Endothelial cell of umbilical vein (primary cell): ENCODE results near the gene ATP12A. TPM values are rescaled to one million over a fixed set of nuclear protein-coding genes. Genes with fewer than 3 reads are reported as not detected.

ENCODE experiments used
- BruUV-seq: library from RNA; stranded (reverse); fragments of 400-500 nt; replicated peaks from 2 replicates; lab custom pipeline; 2021; lab: Mats Ljungman, UMichigan
- CTCF ChIA-PET: fragments of 300-600, 350-600 bp; sonication (Branson Sonifier 250); formaldehyde crosslinking; loops from one replicate; lab custom pipeline; 2021; ENCODE audit warnings: antibody characterized with exemption, inconsistent platforms; lab: Charles Lee
- POLR2A ChIA-PET: fragments of 300-600, 350-600 bp; sonication (Branson Sonifier 250); formaldehyde crosslinking; loops from one replicate; lab custom pipeline; 2021; ENCODE audit warnings: antibody characterized with exemption, inconsistent platforms; lab: Charles Lee
- DNase-seq: peaks from one replicate; pipeline ENCODE4 v3.0.0-alpha.2; 2011; ENCODE audit warnings: low read depth, low spot score
- FAIRE-seq: peaks from 2 replicates; lab custom pipeline; 2011; peaks lifted over from hg19 to GRCh38; lab: Jason Lieb, UNC
- H2AFZ ChIP-seq: 2 replicates; pipeline ENCODE4 v1.6.0; 2012; ENCODE audit warnings: low read depth, low read length, control low read depth, inconsistent platforms
- H3K27ac ChIP-seq: 2 replicates; pipeline ENCODE4 v1.5.1; 2011; ENCODE audit warnings: low read depth, mild to moderate bottlenecking, control low read depth, low read length, moderate library complexity; ENCODE audit not compliant: insufficient read depth
- H3K27me3 ChIP-seq, 2 experiments: 2 replicates each; pipeline versions ENCODE4 v1.6.0 to v1.6.1; 2011; ENCODE audit warnings: low read length in 2 of 2, mixed read lengths in 1 of 2; ENCODE audit not compliant: control insufficient read depth in 2 of 2, insufficient read depth in 2 of 2
- H3K36me3 ChIP-seq, 2 experiments: 2 replicates in 1 of 2; 3 replicates in 1 of 2; pipeline ENCODE4 v1.5.1; 2011; ENCODE audit warnings: low read length in 2 of 2, mild to moderate bottlenecking in 1 of 2, moderate library complexity in 1 of 2; ENCODE audit not compliant: control insufficient read depth in 2 of 2, insufficient read depth in 2 of 2; ENCODE audit errors: extremely low read depth in 1 of 2
- H3K4me1 ChIP-seq: 3 replicates; pipeline ENCODE4 v1.5.1; 2011; ENCODE audit warnings: mild to moderate bottlenecking, low read length; ENCODE audit not compliant: control insufficient read depth, insufficient read depth; ENCODE audit errors: extremely low read depth
- H3K4me2 ChIP-seq: 2 replicates; pipeline ENCODE4 v1.6.1; 2011; ENCODE audit warnings: low read length, control low read depth, mixed read lengths; ENCODE audit not compliant: insufficient read depth
- H3K4me3 ChIP-seq, 3 experiments: fragments of 200-600 bp in 1 of 3; sonication (generic), shearing (Covaris generic) in 1 of 3; replicated peaks in 1 of 3; 2 replicates each; pipeline ENCODE4 v1.5.1; 2011 to 2016; ENCODE audit warnings: control low read depth in 3 of 3, low read length in 3 of 3, mild to moderate bottlenecking in 2 of 3, inconsistent platforms in 1 of 3, low read depth in 1 of 3, moderate library complexity in 1 of 3; ENCODE audit not compliant: insufficient read depth in 1 of 3
- H3K79me2 ChIP-seq: 2 replicates; pipeline ENCODE4 v1.6.0; 2012; ENCODE audit warnings: low read length, inconsistent platforms; ENCODE audit not compliant: control insufficient read depth, insufficient read depth
- H3K9ac ChIP-seq: replicated peaks from 2 replicates; pipeline ENCODE3; 2011; ENCODE audit warnings: low read length, control low read depth; ENCODE audit not compliant: insufficient read depth; ENCODE audit errors: extremely low read depth
- H3K9me1 ChIP-seq: replicated peaks from 3 replicates; pipeline ENCODE4 v1.6.0; 2011; ENCODE audit warnings: mild to moderate bottlenecking, low read length; ENCODE audit not compliant: control insufficient read depth, insufficient read depth; ENCODE audit errors: extremely low read depth
- H3K9me3 ChIP-seq: replicated peaks from 2 replicates; pipeline ENCODE4 v1.5.1; 2012; ENCODE audit warnings: low read length, inconsistent platforms; ENCODE audit not compliant: control insufficient read depth, insufficient read depth
- H4K20me1 ChIP-seq: replicated peaks from 2 replicates; pipeline ENCODE3; 2011; ENCODE audit warnings: mild to moderate bottlenecking, low read length; ENCODE audit not compliant: control insufficient read depth, insufficient read depth; ENCODE audit errors: extremely low read depth
- CTCF ChIP-seq, 2 donors: IDR thresholded peaks; 1 replicate in 1 of 2; 2 replicates in 1 of 2; pipeline ENCODE4 v1.5.1; 2011; ENCODE audit warnings: low read length in 2 of 2, mild to moderate bottlenecking in 2 of 2, moderate library complexity in 2 of 2, control low read depth in 1 of 2, inconsistent platforms in 1 of 2, low read depth in 1 of 2; ENCODE audit not compliant: insufficient read depth in 1 of 2; ENCODE audit errors: extremely low read depth in 1 of 2
- EZH2 ChIP-seq: IDR thresholded peaks from 2 replicates; pipeline ENCODE4 v1.6.1; 2012; ENCODE audit warnings: borderline replicate concordance, low read depth, mild to moderate bottlenecking, moderate library complexity, low read length, inconsistent platforms; ENCODE audit not compliant: severe bottlenecking
- FOS ChIP-seq: IDR thresholded peaks from 2 replicates; pipeline ENCODE4 v1.6.1; 2011; ENCODE audit warnings: mild to moderate bottlenecking, low read length, moderate library complexity, borderline replicate concordance; ENCODE audit not compliant: insufficient read depth
- GATA2 ChIP-seq: IDR thresholded peaks from 2 replicates; pipeline ENCODE4 v1.7.0; 2011; ENCODE audit warnings: low read depth, mild to moderate bottlenecking, moderate library complexity, mixed read lengths, low read length; ENCODE audit not compliant: insufficient read length, insufficient read depth
- JUN ChIP-seq: IDR thresholded peaks from 2 replicates; pipeline ENCODE4 v1.6.1; 2011; ENCODE audit warnings: borderline replicate concordance, low read depth; ENCODE audit not compliant: insufficient read length, insufficient read depth
- MYC ChIP-seq: IDR thresholded peaks from one replicate; pipeline ENCODE4 v1.6.1; 2011; ENCODE audit warnings: mild to moderate bottlenecking, low read depth, low read length
- POLR2A ChIP-seq: IDR thresholded peaks from 2 replicates; pipeline ENCODE4 v1.6.1; 2012; ENCODE audit warnings: low read depth, mild to moderate bottlenecking, control low read depth, low read length
- POLR2AphosphoS5 ChIP-seq: IDR thresholded peaks from 2 replicates; pipeline ENCODE4 v1.6.1; 2012; ENCODE audit warnings: low read depth, mild to moderate bottlenecking, control low read depth, low read length, moderate library complexity; ENCODE audit not compliant: insufficient read depth
- dilution Hi-C: fragments of 300-500 bp; cut with MboI; formaldehyde crosslinking; loops from one replicate; pipeline ENCODE4 v1.15.0; 2019; ENCODE audit warnings: low sequenced_read_pairs; ENCODE audit not compliant: extremely low pct_ligation_motif_present
- intact Hi-C: fragments of 100-400 bp; cut with micrococcal nuclease; formaldehyde crosslinking; loops from one replicate; pipeline ENCODE4 v1.10.0; 2022
- polyA plus RNA-seq, 4 experiments: library from polyadenylated mRNA; depleted of rRNA in 3 of 4; stranded (reverse) in 3 of 4; unstranded in 1 of 4; fragments of >200 nt; gene quantifications; 2 replicates each; pipeline versions ENCODE4 v1.2.1 to v1.2.3, GENCODE V29; 2011 to 2012; ENCODE audit warnings: missing spikeins in 1 of 4
- total RNA-seq: library from RNA; stranded (reverse); gene quantifications from 2 replicates; pipeline ENCODE4 v1.2.3, GENCODE V29; 2021
- TF ChIP-seq, protein P1 (sequence below): IDR thresholded peaks from 2 replicates; pipeline ENCODE4 v1.6.1; 2011; ENCODE audit not compliant: insufficient read depth, insufficient read length

Gene ATP12A
- total and polyA plus RNA-seq, 2 donors (not counting 3 experiments of a cell fraction or from before 2014, with no cell fraction given), result not detected

DNA sequence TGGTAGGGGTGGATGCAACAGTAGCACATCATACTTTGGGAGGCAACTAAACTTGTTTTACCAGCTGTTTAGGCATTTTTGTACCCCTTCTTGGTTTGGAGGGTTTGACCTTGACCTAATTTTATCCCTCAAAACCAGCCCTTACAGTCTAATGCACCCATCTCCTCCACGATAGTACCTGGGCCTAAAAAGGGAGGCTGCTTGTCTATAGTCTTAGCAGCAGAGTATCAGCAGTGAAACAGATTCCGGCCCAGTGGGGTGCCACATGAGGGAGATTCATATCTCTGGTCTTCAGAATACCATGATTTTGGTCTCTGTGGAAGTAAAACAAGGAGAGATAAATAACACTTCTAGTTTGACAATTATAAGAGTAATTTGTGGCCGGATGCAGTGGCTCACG, 39.5 kb upstream of the ATP12A start:
- Histone ChIP-seq H3K9ac (no peak overlapping the region), H3K79me2 (no peaks in the 10 kb centered on the region), H3K36me3 (no peaks in the 10 kb centered on the region), H2AFZ (no peak overlapping the region), H3K9me1 (no peaks in the 10 kb centered on the region), H3K4me1 (no peaks in the 10 kb centered on the region), H3K9me3 (no peaks in the 10 kb centered on the region), H3K4me2 (no peak overlapping the region), H3K4me3 (no peak overlapping the region), H3K27ac (no peak overlapping the region), H3K27me3 (no peaks in the 10 kb centered on the region), H4K20me1 (no peaks in the 10 kb centered on the region)
- dilution Hi-C loops (no loop called here), intact Hi-C loops (no loop called here)
- POLR2A ChIA-PET, result no interaction called here
- no peak for DNase-seq
- TF ChIP-seq POLR2A, result no peak
- CTCF ChIA-PET, result interaction anchor here (0.6 kb wide), 1 partner anchor 35 kb away, joined by 3 read pairs; no protein-coding TSS in a partner anchor
- FAIRE-seq, result no peak
- no TSS peak for BruUV-seq

DNA sequence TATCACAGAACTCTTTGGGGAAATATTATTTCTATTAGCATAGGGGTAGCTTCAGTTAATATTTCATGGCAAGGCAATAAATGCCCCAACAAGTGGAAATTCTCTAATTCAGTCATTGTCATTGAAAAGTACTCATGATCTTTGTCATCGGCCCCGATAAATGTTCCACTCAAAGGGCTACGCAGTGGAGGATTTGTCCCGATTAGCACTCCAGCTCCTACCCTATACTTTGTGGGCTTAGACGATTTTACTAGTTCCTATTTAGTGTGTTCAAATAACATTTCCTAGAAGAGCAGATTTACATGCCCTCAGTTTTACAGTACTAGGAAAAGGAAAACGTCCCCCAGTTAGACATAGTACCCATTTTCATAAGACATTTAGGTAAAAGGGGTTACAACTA, 38.0 kb upstream of the ATP12A start:
- DNase-seq, result no peak
- Histone ChIP-seq H3K9me3 (no peaks in the 10 kb centered on the region), H3K9ac (no peak overlapping the region), H3K36me3 (no peaks in the 10 kb centered on the region), H3K4me3 (no peak overlapping the region), H3K27me3 (no peaks in the 10 kb centered on the region), H3K9me1 (no peaks in the 10 kb centered on the region), H3K4me1 (no peaks in the 10 kb centered on the region), H4K20me1 (no peaks in the 10 kb centered on the region), H3K79me2 (no peaks in the 10 kb centered on the region), H3K4me2 (no peak overlapping the region), H3K27ac (no peak overlapping the region), H2AFZ (no peak overlapping the region)
- intact Hi-C loops (no loop called here), dilution Hi-C loops (no loop called here)
- CTCF ChIA-PET, result interaction anchor here (1.0 kb wide), 1 partner anchor 52 kb away, joined by 3 read pairs; no protein-coding TSS in a partner anchor
- POLR2A ChIA-PET, result no interaction called here
- no TSS peak for BruUV-seq
- no peak for TF ChIP-seq POLR2AphosphoS5
- TF ChIP-seq POLR2A, result no peak
- TF ChIP-seq EZH2, result no peak
- TF ChIP-seq FOS, result no peak
- TF ChIP-seq GATA2, result no peak
- TF ChIP-seq, protein P1, sequence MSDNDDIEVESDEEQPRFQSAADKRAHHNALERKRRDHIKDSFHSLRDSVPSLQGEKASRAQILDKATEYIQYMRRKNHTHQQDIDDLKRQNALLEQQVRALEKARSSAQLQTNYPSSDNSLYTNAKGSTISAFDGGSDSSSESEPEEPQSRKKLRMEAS, result no peak
- TF ChIP-seq CTCF (IDR thresholded peaks at IDR 0.05; ENCODE audit: extremely low read depth in 1 of 2, insufficient read depth in 1 of 2, low read depth in 1 of 2, low read length in 2 of 2), result no peak
- TF ChIP-seq JUN, result no peak
- no peak for TF ChIP-seq MYC
- FAIRE-seq, result no peak
